Occipital lobe (tissue), 2 donors: ENCODE results near the gene THRB. TPM values are rescaled to one million over a fixed set of nuclear protein-coding genes. Genes with fewer than 3 reads are reported as not detected.

Experiments used
- DNase-seq: peaks from one replicate; lab custom pipeline; 2025; lab: John Stamatoyannopoulos, UW
- total RNA-seq: library from RNA; depleted of rRNA; stranded (reverse); fragments of >200 nt; gene quantifications from one replicate; pipeline ENCODE4 v1.2.3, GENCODE V29; 2014

THRB gene
- total RNA-seq, 1 donor from 2014 or later = 44.5 TPM

- DNase-seq = no peak
Observed at GRCh38 chr3:24490151-24490550, 4.5 kb downstream of the THRB start.

- no peak for DNase-seq
Observed at GRCh38 chr3:24487325-24488262, 7.1 kb downstream of the THRB start.

GRCh38 chr3:24485511-24485910 is 9.1 kb downstream of the THRB start:
- no peak for DNase-seq

- DNase-seq = no peak
Observed at GRCh38 chr3:24483873-24484272, 10.8 kb downstream of the THRB start.

GRCh38 chr3:24482096-24482705 is 12.4 kb downstream of the THRB start:
- DNase-seq = no peak

- DNase-seq = no peak
Observed at GRCh38 chr3:24481193-24481592, 13.5 kb downstream of the THRB start.

- no peak for DNase-seq
Observed at GRCh38 chr3:24480497-24480896, 14.2 kb downstream of the THRB start.

GRCh38 chr3:24479816-24480215 is 14.8 kb downstream of the THRB start:
- no peak for DNase-seq

GRCh38 chr3:24476871-24477656 is 17.6 kb downstream of the THRB start:
- DNase-seq = no peak

- DNase-seq = no peak
Observed at GRCh38 chr3:24475925-24476324, 18.7 kb downstream of the THRB start.

GRCh38 chr3:24474862-24475261 is 19.8 kb downstream of the THRB start:
- no peak for DNase-seq

GRCh38 chr3:24472358-24472757 is 22.3 kb downstream of the THRB start:
- no peak for DNase-seq

GRCh38 chr3:24471486-24471885 is 23.2 kb downstream of the THRB start:
- DNase-seq = no peak

- DNase-seq = no peak
Observed at GRCh38 chr3:24470277-24470676, 24.4 kb downstream of the THRB start.

GRCh38 chr3:24464389-24464788 is 30.3 kb downstream of the THRB start:
- DNase-seq = no peak

GRCh38 chr3:24462737-24463136 is 31.9 kb downstream of the THRB start:
- DNase-seq = no peak

- no peak for DNase-seq
Observed at GRCh38 chr3:24460974-24461373, 33.7 kb downstream of the THRB start.

- no peak for DNase-seq
Observed at GRCh38 chr3:24457719-24458118, 36.9 kb downstream of the THRB start.

- DNase-seq = no peak
Observed at GRCh38 chr3:24454856-24455255, 39.8 kb downstream of the THRB start.

GRCh38 chr3:24454393-24454792 is 40.3 kb downstream of the THRB start:
- no peak for DNase-seq

GRCh38 chr3:24451461-24452099 is 43.1 kb downstream of the THRB start:
- no peak for DNase-seq
